ENCODE results near the gene NPC1L1.
"Not testable (repeated sequence)": the region's sequence is repeated elsewhere in the genome, so short reads cannot be mapped to it uniquely, and the experiment has no call there.

The NPC1L1 gene

GRCh38 chr7:44534501-44534900, 6.6 kb downstream of the NPC1L1 start:
- peak; percentile 5 for DNase-seq (ENCODE audit: low read depth)

- DNase-seq (ENCODE audit: low read depth), result no peak
These were observed 7.0 kb downstream of the NPC1L1 start for GRCh38 chr7:44534087-44534486.

DNA sequence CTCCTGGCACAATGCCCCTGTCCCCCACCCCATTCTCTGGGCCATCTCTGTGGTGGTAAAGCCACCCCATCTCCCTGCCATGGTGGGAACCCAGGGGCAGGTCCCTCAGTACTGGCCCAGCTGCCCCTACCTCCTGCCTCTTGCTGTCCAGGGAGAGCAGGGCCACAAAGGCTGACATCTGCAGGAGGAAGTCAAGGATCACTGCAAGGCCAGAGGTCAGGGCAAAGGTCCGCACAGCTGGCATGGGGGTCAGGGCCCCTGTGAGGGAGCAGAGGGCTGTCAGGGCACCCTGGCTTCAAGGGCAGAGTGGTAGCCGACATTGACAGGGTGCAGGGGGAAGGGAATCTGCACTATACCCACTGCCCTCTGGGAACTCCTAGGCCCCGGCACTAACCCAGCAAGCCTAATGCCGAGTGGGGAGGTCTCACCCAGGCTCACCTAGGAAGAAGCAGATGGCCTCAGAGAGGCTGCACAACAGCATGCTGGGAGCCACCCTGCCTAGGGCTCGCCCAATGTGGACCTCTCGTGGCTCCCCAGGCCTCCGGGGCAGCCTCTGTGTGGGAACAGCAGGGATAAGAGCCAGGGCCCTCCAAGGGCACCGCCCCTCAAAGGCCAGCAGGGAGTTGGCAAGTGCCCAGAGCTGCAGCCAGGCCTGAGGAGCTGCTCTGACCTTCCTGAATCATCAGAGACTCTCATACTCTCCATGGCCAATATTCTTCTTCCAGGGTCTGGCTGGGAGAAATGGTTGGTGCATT, 7.7 kb downstream of the NPC1L1 start:
- DNase-seq (ENCODE audit: low read depth), result no peak

DNA sequence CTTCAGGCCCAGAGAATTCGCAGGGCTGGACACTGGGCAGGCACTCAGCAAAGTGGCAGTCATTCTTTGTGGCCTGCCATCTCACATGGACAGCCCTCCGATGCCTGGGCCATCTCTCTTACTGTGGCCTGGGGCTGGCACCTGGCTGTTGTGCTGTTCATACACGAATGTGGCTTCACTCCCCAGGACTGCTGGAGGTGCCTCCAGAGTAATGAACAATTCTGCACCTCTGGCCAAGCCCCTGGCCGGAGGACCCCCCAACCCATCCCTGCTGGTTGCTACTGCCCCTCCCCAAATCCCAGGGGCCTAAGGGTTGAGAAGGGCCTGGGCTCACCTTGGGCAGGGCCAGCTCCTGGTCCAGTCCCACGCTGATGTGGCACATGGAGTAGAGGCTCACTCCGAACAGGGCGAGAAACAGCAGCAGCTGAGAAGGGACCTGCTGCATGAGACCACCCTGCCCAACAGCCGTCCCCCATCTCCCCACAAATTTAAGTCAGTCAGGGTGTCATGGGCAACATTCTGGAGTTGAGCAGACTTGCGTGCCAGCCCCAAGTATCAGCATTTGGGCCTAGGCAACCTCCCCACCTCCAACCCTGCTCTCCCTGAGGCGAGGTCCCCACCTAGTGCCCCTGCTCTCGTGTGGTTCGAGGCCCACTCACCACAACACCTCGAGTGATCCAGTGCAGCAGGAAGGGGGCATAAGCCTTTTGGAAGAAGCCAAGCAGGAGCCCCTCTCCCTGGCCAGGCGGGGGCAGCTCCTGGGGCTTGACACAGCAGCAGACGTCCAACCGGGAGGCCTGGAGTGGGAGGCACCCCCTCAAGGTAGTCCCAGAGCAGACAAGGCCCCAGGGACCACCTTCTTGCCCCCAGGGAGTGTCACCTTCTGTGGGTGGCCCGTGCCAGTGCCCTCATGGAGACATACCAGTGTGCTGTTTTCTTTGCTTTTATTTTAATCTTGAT, 9.4 kb downstream of the NPC1L1 start:
- DNase-seq (ENCODE audit: low read depth), result no peak

DNA sequence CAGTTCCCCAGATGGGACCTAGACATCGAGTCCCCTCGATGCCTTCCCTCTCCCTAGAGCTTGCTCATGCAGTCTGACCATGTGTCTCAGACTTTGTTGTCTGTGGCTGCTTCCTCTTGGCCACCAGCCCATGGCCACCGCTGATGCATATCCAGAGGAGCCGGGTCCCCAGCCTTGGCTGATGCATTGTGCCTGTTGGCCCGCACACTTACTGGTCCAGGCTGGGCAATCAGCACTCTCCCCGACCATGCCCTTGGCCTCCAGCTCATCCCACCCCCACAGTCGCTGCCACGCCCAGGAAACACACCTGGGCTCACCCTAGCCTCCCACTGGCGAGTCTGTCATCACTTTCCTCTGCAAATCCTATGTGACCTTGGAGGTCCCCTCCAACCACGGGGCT, 10.1 kb downstream of the NPC1L1 start:
- no peak for DNase-seq (ENCODE audit: low read depth)

- DNase-seq (ENCODE audit: low read depth), result no peak
These were observed 16.2 kb downstream of the NPC1L1 start for GRCh38 chr7:44524811-44525388.

- DNase-seq (ENCODE audit: low read depth), result no peak
These were observed 18.8 kb downstream of the NPC1L1 start for GRCh38 chr7:44522315-44522714.

DNA sequence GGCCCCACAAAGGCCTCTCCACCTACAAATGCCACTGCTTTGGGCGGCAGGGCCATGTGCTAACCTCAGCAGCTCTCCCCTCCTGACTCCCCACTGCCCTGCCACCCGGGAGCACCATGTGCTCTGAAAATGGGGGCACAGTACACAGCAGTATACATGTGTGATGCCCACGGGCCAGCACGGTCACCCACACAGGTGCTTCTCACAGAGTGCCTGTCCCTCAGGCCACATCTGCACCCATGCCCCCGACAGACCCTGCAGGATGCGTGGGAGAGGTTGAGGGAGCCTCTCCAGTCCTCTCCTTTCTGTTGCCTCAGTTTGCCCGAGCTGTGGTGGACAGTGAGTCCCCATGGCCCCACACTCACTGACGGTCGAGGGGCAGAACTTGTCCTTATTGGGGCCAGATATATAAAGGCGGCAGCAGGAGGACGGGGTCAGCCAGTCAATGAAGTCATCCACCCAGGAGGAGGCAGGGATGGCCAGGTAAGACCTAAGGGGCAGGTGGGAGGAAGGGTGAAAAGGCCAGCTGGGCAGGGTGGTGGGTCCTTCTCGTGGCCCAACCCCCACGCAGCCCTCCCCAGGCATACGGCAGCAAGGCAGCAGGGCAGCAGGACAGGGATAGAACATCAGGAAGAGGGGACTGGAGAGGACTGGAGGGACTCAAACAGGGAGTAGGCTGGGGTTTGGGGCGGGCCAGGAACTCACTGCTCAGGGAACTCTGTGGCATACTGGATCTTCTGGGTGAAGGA, 19.6 kb downstream of the NPC1L1 start:
- no peak for DNase-seq (ENCODE audit: low read depth)

DNA sequence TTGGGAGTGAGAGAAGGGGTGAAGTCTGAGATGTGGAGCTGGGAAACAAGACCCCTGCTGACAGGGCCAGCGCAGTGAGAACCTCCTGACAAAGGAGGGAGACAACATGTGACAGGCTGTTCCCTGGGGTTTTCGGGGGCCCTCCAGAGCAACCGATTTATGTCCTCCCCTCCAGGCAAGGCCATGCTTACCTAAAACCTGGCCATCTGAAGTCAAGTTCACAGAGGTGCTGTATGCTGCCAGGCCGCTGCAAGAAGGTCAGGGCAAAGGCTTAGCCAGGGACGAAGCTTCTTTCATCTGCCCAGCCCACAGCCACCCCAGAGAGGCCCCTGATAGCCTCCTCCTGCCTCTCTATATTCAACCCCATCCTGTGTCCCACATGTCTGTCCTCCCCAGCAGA, 20.6 kb downstream of the NPC1L1 start:
- no peak for DNase-seq (ENCODE audit: low read depth)

GRCh38 chr7:44519546-44519945, 21.6 kb downstream of the NPC1L1 start:
- no peak for DNase-seq (ENCODE audit: low read depth)

DNA sequence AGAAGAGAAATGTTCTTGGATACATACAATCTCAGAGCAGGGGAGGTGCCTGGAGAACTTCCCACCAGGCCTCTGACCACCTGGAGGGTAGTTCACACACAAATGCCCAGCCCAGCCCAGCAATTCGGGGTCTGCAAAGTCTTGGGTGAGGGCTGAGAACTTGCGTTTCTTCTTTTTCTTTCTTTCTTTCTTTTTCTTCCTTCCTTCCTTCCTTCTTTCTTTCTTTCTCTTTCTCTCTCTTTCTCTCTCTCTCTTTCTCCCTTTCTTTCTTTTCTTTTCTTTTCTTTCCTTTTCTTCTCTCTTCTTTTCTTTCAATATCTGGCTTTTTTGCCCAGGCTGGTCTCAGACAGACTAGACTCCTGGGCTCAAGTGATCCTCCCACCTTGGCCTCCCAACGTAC, 22.4 kb downstream of the NPC1L1 start:
- no peak for DNase-seq (ENCODE audit: low read depth)

DNA sequence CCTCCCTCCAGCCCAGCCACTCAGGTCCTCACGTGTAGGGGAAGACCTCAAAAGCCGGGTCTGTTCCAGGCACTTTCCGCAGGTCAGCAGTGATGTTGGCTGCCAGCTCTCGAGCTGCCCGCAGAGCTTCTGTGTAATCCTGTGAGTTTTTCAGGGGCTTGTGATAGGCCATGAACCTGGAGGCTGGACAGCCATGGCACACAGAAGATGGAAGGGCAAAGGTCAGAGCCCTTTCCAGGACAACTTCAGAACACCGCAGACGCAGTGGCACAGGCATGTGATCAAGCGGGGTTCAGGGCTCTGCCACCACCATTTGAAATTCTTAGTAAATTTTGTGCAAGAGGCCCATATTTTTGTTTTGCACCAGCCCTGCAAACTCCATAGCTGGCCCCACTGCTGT, 24.0 kb downstream of the NPC1L1 start:
- DNase-seq (ENCODE audit: low read depth), result no peak

DNA sequence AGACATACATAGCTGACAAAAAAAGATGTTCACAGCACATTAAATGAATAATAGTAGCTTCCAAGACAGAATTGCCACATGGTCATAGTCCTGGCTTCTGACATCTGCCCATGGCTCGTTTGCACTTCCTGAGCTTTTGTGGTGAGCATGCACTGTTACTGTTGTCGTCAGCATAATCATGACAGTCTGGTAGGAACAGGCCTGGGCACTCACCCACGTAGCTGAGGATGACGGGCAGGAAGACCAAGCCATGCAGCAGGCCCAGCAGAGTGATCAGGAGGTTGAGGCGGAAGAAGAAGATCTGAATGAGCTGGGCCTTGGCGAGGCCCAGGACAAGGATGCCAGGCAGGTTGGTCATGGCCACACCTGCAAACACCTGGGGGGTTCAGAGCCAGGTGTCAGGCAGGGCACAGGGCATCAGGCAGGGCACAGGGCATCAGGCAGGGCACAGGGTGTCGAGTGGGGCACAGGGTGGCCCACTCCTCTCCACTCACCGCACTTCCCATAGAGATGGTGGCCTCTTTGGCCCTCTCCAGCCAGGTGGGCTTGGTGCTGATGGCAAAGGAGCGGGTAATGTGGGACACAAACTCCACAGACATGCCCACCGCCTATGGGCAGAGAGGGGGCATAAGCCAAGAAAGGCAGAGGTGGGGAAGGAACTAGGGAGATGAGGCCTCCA, 25.4 kb downstream of the NPC1L1 start:
- no peak for DNase-seq (ENCODE audit: low read depth)

GRCh38 chr7:44512736-44513135, 28.4 kb downstream of the NPC1L1 start:
- DNase-seq (ENCODE audit: low read depth), result no peak

DNA sequence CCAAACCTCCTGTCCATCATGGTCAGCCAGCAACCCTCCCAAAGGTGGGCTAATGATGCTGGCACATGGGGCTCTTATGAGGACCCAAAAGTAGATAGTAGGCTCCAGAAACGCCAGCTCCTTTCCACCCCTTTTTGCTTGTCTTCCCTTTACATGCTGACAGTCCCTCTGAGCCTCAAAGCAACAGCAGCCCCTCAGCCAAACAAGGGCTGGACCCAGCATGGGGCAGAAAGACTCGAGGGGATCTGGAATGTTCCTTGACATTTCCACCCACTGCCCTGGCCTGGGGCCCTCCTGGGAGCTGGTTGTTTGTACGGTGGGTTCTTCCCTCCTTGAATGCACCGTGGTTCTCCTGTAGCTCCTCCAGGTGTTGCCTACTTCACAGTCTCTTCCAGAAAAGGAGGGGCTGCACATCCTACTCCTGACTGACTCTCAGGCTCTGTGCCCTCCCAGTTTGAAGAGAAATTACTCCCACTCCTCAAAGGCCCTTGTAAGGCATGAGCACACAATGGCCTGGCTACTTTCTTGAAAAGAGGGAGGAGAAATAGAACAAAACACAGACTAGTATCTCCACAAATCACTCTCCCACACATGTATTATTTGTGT, 29.2 kb downstream of the NPC1L1 start:
- no peak for DNase-seq (ENCODE audit: low read depth)

- no peak for DNase-seq (ENCODE audit: low read depth)
These were observed 29.9 kb downstream of the NPC1L1 start for GRCh38 chr7:44511236-44511635.

DNA sequence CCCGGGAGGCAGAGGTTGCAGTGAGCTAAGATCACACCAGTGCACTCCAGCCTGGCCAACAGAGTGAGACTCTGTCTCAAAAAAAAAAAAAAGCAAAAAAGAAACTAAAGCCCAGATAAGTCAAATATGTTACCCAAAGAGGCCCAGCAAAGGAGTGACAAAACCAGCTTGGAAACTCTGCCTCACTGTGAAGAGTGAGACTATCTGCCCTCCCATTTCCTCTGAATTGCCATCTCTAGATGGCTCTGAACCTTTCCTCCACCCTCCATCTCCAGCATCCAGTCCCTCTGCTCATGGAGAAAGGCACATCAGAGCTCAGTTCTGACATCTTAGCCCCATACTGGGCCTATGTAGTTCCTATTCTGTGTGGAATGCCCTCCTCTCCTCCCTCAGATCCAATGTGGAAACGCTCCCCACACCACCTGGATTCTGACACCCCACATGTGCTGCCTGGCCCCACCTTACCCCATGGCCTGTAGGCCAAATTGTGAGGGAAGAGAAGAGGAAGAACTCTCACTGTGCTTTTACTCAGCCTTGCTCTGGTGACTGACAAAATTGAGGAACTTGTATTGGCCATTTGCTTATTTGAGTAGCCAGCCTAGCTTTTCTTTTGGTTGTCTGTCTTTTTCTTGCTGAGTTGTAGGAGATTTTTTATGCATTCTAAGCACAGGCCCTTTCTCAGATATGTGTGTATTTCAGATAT, 32.7 kb downstream of the NPC1L1 start:
- DNase-seq (ENCODE audit: low read depth), result no peak

DNA sequence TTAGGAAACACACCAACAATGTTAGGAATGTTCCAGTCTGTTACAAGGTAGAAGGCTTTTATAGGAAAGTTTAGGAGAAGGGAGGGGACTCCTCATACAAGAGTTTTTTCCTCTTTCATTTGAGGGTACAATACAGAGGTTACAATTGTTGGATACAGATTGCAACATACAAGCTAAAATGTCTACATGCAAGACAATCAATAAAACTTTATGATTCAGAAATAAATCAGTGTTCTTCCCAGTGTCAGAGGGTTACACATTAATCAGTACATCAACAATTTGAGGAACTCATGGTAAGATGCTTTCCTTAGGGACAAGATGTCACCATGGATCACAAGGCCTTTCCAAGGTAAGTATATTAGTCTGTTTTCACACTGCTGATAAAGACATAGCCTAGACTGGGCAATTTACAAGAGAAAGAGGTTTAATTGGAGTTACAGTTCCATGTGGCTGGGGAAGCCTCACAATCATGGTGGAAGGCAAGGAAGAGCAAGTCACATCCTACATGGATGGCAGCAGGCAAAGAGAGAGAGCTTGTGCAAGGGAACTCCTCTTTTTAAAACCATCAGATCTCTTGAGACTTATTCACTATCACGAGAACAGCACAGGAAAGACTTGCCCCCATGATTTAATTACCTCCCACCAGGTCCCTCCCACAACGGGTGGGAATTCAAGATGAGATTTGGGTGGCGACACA, 34.4 kb downstream of the NPC1L1 start:
- not testable (repeated sequence) for DNase-seq (ENCODE audit: low read depth)

GRCh38 chr7:44505595-44505994, 35.5 kb downstream of the NPC1L1 start:
- DNase-seq (ENCODE audit: low read depth), result no peak
